Measurements from ENCODE around the gene BCR. TPM values are rescaled to one million over a fixed set of nuclear protein-coding genes. Genes with fewer than 3 reads are reported as not detected.
A peak's percentile ranks its signal among the peaks of the same experiment; 100 is the strongest.

Gene BCR
- total RNA-seq, 4 donors from 2014 or later: 38.7 to 50.0 (median 47.5) TPM

DNA sequence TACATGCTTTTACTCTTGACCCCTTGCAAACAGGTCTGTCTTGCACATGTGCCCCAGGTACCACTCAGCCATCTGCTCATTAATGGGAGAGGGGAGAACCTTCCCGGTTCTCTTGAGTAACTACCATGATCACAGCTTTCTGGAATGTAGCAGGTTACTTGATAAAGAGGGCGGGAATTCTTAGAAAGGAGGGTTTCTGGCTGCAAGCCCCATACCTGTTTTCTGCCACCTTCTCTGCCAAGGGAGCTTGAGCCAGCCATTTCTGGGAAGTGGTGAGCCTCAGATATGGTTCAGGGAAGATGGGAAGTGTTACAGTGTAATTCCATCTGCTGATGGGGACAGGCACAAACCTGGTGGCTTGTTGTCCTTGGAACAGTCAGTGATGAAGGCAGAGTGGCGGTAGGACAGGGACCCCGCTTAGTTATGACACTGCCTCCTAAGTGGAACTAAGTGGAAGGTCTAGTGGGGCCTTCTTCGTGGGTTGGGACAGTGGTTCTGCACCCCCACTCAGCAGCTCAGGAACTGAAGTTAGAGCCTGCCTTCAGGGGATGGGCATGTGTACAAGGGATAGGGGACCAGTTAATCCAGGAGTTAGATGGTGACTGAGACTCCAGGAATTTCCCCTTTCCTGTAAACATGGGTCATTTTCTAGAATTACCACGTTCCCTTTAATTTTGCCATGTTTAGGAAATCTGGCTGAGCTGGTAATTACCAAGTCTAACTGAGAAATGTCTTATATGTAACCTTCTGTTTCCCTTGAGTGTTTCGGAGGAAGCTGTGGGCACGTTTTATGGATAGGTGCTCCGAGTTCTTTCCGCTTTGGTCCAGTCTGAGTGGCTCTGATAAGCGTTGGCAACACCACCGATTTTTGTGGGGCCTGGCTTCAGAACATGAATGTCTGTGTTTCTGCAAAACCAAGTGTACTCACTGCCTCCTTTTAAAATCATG is 35.3 kb downstream of the BCR start:
- Histone ChIP-seq H3K4me3 (no peak overlapping the region), H3K4me1 (peaks cover 34 to 85% (median 68%) of the 10 kb centered on the region in 3 donors), H3K27ac (peak overlapping the region in 2 of 4 donors; percentile 66 to 79), H3K36me3 (no peaks in the 10 kb centered on the region), H3K9me3 (no peaks in the 10 kb centered on the region), H3K27me3 (no peaks in the 10 kb centered on the region)
- 42 to 64% methylated on average over 9 to 12 of the region's 12 CpGs for WGBS, 2 donors
- TF ChIP-seq, protein P1, sequence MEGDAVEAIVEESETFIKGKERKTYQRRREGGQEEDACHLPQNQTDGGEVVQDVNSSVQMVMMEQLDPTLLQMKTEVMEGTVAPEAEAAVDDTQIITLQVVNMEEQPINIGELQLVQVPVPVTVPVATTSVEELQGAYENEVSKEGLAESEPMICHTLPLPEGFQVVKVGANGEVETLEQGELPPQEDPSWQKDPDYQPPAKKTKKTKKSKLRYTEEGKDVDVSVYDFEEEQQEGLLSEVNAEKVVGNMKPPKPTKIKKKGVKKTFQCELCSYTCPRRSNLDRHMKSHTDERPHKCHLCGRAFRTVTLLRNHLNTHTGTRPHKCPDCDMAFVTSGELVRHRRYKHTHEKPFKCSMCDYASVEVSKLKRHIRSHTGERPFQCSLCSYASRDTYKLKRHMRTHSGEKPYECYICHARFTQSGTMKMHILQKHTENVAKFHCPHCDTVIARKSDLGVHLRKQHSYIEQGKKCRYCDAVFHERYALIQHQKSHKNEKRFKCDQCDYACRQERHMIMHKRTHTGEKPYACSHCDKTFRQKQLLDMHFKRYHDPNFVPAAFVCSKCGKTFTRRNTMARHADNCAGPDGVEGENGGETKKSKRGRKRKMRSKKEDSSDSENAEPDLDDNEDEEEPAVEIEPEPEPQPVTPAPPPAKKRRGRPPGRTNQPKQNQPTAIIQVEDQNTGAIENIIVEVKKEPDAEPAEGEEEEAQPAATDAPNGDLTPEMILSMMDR (IDR thresholded peaks at IDR 0.05): no peak
- no peak for TF ChIP-seq POLR2A (IDR thresholded peaks at IDR 0.05)
- intact Hi-C loops (cut with DNase I): no loop called here
- no peak for DNase-seq

DNA sequence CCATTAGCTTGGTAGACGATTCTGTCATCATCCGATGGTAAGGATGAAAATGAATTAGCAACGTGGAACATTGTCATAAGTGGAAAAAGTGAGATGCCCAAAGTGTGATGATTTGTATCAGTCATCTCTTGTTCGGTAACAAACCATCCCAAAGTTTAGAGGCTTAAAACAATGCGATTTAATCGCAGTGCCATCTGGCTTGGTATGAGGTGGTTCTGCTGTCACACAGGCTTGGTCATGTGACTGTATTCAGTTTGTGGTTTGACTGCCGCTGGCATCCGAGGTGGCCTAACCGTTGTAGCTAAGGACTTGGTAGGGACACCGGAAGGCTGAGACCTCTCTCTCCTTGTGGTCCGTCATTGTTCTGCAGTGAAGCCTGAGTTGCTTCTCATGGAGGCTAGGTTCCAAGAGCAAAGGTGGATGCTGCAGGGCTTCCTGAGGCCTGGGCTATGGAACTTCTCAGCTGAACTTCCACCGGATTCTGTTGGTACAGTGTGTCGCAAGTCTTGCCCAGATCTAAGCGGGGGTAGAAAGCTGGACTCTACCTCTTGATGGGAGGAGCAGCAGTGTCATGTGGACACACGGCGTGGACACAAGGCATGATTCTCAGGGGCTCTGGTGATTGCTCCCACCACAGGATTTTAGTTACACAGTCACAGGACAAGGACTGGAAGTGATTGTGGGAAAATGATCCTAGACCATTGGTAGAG is 36.3 kb downstream of the BCR start:
- TF ChIP-seq, protein P1 (IDR thresholded peaks at IDR 0.05): no peak
- no peak for TF ChIP-seq POLR2A (IDR thresholded peaks at IDR 0.05)

DNA sequence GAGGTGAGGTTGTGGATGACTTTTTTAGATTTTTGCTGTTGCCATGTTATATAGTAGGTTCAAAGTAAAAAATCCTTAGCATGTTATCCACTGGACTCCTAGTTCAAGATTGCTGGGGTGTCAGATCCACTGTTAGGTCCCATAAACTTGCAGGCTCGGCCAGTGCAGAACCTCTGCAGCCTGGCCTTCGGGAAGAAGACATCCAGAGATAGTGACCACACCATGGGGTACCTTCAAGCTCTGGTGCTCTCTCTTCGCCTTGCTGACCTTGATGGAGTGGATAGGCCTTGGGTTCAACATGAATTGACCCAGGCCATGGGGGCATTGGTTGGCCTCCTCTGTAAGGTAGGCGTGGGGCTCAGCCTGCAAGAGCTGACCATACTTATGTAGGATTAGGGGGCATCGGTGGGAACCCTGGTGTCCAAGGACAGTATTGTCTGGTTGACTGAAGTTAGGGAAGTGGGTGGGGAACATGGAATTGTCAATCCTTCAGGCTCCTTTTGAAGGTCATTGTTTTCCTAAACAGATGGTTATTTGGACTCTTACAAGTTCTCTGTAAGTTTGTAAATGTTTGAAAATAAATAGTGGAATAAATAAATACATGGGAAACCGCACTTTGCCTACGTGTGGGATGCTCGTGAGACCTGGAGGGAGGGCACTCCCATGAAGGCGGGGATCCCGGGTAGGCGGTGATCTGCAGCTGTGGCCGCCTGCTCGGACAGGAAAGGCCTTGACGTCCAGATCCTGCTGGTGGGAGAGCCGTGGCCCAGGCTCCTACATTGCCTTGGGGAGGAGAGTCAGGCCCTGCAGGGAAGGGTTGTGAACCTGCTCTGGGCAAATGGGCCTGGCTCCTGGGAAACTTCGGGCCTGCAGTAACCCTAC is 37.1 kb downstream of the BCR start:
- H3K36me3 ChIP-seq: no peaks in the 10 kb centered on the region
- H3K4me3 ChIP-seq: no peak overlapping the region
- no peak for DNase-seq
- 75 to 79% methylated on average over 13 of the region's 16 CpGs for WGBS, 2 donors
- intact Hi-C loops (cut with DNase I): no loop called here
- H3K27ac ChIP-seq: peak overlapping the region in 3 of 4 donors; percentile 44 to 79 (median 66)
- peaks cover 43 to 99% (median 85%) of the 10 kb centered on the region in 3 donors for H3K4me1 ChIP-seq
- TF ChIP-seq, protein P1 (IDR thresholded peaks at IDR 0.05): no peak
- no peak for TF ChIP-seq POLR2A (IDR thresholded peaks at IDR 0.05)
- no peaks in the 10 kb centered on the region for H3K9me3 ChIP-seq
- H3K27me3 ChIP-seq: no peaks in the 10 kb centered on the region

More for the DNA sequence above, 36.3 kb downstream of the BCR start:
- Histone ChIP-seq H3K9me3 (no peaks in the 10 kb centered on the region), H3K36me3 (no peaks in the 10 kb centered on the region), H3K27me3 (no peaks in the 10 kb centered on the region), H3K4me1 (peaks cover 39 to 96% (median 79%) of the 10 kb centered on the region in 3 donors), H3K27ac (peak overlapping the region in 3 of 4 donors; percentile 44 to 79 (median 66)), H3K4me3 (peak overlapping the region in 1 of 4 donors; percentile 3)
- DNase-seq: no peak
- intact Hi-C loops (cut with DNase I): no loop called here
- 63 to 72% methylated on average over 10 of the region's 16 CpGs for whole genome bisulfite sequencing, 2 donors

DNA sequence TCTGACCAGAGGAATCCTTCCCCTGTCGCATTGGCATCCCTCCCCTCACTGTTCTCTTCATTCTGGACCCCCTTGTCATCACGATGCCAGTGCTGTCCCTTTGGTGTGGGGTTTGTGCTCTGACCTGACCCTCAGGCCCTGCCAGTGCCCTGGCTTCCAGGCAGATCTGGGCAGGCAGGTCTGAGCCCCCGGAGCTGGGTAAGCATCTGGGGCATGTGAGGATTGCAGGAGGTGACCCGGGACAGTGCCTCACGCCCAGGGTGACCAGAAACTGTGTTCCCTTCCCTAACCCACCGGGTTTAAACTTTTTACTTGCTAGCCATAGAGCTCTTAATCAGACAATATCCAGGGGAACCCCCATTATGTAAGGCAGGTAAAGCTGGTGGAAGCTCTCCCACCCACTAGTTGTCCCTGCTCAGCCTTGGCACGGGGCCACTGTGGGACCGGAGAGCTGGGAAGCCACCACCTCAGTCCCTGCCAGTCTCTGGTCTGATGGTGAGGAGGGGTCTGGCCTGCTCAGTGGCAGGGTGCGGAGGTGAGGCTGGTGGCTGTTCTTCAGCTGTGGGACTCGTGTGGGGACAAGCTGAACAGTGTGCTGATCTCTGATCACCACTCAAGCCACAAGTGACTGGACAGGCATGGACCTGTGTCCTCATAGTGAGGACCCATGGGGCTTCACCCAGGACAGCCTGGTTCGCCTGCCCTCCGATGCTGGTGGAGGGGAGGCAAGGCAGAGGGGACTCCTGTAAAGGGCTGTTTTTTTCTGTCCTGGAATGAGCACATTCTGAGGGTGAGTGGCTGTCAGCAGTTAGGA is 38.0 kb downstream of the BCR start:
- TF ChIP-seq, protein P1 (IDR thresholded peaks at IDR 0.05): no peak
- no peak for TF ChIP-seq POLR2A (IDR thresholded peaks at IDR 0.05)
- Histone ChIP-seq H3K27ac (peak overlapping the region in 3 of 4 donors; percentile 44 to 79 (median 66)), H3K4me3 (no peak overlapping the region), H3K9me3 (no peaks in the 10 kb centered on the region), H3K36me3 (no peaks in the 10 kb centered on the region), H3K27me3 (no peaks in the 10 kb centered on the region), H3K4me1 (peaks cover 43 to 99% (median 88%) of the 10 kb centered on the region in 3 donors)
- WGBS, 2 donors: 47 to 100% methylated on average over 1 to 7 of the region's 12 CpGs
- DNase-seq: no peak
- intact Hi-C loops (cut with DNase I): no loop called here
